ENCODE data around the gene HHLA2. TPM values are rescaled to one million over a fixed set of nuclear protein-coding genes. Genes with fewer than 3 reads are reported as not detected.

The HHLA2 gene
- total RNA-seq, 1 experiment from 2014 or later, result 0.07 TPM

DNA sequence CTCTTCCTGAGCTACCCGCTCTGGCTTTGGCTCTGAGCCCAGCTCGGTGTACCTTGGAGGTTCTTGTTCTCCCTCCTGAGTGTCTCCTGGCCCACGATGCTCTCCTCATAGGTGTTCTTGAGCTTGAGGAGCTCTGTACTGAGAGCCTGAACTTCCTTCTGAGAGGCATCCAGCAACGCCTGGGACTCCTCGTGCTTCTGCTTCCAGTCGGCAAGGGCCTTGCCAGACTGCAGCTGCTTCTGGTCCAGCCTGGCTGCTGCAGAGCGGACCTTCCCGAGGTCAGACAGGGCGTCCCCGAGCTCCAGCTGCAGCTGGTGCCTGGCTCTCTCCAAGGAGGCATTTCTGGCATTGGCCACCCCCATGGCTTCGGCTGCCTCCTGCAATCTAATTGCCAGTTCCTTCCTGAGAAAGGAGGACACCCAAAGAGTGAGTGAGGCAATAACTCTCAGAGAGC lies 114.2 kb downstream of the HHLA2 start (continued):
- TF ChIP-seq ATF1 (CRISPR knock-in tag; IDR thresholded peaks at IDR 0.05) (no peak), ZNF396 (CRISPR knock-in tag; IDR thresholded peaks at IDR 0.05; ENCODE audit: borderline replicate concordance) (no peak), TCF7 (CRISPR knock-in tag; IDR thresholded peaks at IDR 0.05; ENCODE audit: low read depth) (no peak), ZNF263 (CRISPR knock-in tag; IDR thresholded peaks at IDR 0.05; ENCODE audit: low read depth) (no peak), NR3C1 (CRISPR knock-in tag; conservative IDR thresholded peaks at IDR 0.05; ENCODE audit: low read depth) (no peak), FOXK1 (CRISPR knock-in tag; IDR thresholded peaks at IDR 0.05) (no peak), HMGA2 (CRISPR knock-in tag; IDR thresholded peaks at IDR 0.05) (no peak), SOX15 (CRISPR knock-in tag; IDR thresholded peaks at IDR 0.05) (no peak), ETV6 (CRISPR knock-in tag; IDR thresholded peaks at IDR 0.05) (no peak), FOXP1 (CRISPR knock-in tag; IDR thresholded peaks at IDR 0.05; ENCODE audit: borderline replicate concordance) (no peak), TP53 (CRISPR knock-in tag; IDR thresholded peaks at IDR 0.05) (no peak)
- TF ChIP-seq, protein P1, sequence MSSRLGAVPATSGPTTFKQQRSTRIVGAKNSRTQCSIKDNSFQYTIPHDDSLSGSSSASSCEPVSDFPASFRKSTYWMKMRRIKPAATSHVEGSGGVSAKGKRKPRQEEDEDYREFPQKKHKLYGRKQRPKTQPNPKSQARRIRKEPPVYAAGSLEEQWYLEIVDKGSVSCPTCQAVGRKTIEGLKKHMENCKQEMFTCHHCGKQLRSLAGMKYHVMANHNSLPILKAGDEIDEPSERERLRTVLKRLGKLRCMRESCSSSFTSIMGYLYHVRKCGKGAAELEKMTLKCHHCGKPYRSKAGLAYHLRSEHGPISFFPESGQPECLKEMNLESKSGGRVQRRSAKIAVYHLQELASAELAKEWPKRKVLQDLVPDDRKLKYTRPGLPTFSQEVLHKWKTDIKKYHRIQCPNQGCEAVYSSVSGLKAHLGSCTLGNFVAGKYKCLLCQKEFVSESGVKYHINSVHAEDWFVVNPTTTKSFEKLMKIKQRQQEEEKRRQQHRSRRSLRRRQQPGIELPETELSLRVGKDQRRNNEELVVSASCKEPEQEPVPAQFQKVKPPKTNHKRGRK (CRISPR knock-in tag; IDR thresholded peaks at IDR 0.05; ENCODE audit: borderline replicate concordance), result no peak

DNA sequence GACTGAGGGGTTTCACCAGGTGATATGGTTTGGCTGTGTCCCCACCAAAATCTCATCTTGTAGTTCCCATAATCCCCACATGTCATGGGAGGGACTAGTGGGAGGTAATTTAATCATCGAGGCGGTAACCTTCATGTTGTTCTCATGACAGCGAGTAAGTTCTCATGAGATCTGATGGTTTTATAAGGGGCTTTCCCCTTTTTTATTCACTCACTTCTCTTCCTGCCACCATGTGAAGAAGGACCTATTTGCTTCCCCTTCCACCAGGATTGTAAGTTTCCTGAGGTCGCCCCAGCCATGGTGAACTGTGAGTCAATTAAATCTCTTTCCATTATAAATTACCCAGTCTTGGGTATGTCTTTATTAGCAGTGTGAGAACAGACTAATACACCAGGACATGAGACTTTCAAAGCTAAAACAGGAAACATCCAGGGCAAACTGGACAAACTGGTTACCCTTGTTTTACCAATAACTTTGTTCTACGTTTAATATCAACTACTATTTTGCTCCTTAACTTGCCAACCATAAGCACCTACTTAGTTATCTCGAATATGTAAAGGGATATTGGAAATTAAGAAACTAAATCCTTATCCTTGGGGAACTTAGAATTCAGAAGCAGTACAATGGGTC lies 115.9 kb downstream of the HHLA2 start:
- Mint-ChIP-seq H3K27ac (no peak overlapping the region), H3K4me3 (no peak overlapping the region), H3K4me1 (peaks cover 11% of the 10 kb centered on the region), H3K36me3 (no peaks in the 10 kb centered on the region), H3K27me3 (ENCODE audit: low read depth) (no peaks in the 10 kb centered on the region; the same call in 1 of the 2 replicates), H3K9me3 (peaks cover 10% of the 10 kb centered on the region; the same call in 1 of the 2 replicates)
- no peak for ATAC-seq
- ChIA-PET POLR2A (no interaction called here), CTCF (no interaction called here)
- no peak for DNase-seq (ENCODE audit: low spot score)
- TF ChIP-seq, protein P2, sequence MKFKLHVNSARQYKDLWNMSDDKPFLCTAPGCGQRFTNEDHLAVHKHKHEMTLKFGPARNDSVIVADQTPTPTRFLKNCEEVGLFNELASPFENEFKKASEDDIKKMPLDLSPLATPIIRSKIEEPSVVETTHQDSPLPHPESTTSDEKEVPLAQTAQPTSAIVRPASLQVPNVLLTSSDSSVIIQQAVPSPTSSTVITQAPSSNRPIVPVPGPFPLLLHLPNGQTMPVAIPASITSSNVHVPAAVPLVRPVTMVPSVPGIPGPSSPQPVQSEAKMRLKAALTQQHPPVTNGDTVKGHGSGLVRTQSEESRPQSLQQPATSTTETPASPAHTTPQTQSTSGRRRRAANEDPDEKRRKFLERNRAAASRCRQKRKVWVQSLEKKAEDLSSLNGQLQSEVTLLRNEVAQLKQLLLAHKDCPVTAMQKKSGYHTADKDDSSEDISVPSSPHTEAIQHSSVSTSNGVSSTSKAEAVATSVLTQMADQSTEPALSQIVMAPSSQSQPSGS (CRISPR knock-in tag; IDR thresholded peaks at IDR 0.05; ENCODE audit: borderline replicate concordance, low read depth), result no peak
- TF ChIP-seq CREB1 (CRISPR knock-in tag; IDR thresholded peaks at IDR 0.05) (no peak), OVOL2 (CRISPR knock-in tag; IDR thresholded peaks at IDR 0.05; ENCODE audit: borderline replicate concordance) (no peak), TP53 (CRISPR knock-in tag; IDR thresholded peaks at IDR 0.05) (no peak), TCF7 (CRISPR knock-in tag; IDR thresholded peaks at IDR 0.05; ENCODE audit: low read depth) (no peak), MXD4 (CRISPR knock-in tag; IDR thresholded peaks at IDR 0.05; ENCODE audit: borderline replicate concordance) (no peak), NR2C2 (CRISPR knock-in tag; IDR thresholded peaks at IDR 0.05) (no peak), ZNF671 (CRISPR knock-in tag; IDR thresholded peaks at IDR 0.05) (no peak), GRHL2 (CRISPR knock-in tag; IDR thresholded peaks at IDR 0.05; ENCODE audit: insufficient replicate concordance, severe bottlenecking) (no peak), ZBTB21 (CRISPR knock-in tag; IDR thresholded peaks at IDR 0.05; ENCODE audit: borderline replicate concordance) (no peak), ZNF416 (CRISPR knock-in tag; IDR thresholded peaks at IDR 0.05) (no peak)
- TF ChIP-seq, protein P3, sequence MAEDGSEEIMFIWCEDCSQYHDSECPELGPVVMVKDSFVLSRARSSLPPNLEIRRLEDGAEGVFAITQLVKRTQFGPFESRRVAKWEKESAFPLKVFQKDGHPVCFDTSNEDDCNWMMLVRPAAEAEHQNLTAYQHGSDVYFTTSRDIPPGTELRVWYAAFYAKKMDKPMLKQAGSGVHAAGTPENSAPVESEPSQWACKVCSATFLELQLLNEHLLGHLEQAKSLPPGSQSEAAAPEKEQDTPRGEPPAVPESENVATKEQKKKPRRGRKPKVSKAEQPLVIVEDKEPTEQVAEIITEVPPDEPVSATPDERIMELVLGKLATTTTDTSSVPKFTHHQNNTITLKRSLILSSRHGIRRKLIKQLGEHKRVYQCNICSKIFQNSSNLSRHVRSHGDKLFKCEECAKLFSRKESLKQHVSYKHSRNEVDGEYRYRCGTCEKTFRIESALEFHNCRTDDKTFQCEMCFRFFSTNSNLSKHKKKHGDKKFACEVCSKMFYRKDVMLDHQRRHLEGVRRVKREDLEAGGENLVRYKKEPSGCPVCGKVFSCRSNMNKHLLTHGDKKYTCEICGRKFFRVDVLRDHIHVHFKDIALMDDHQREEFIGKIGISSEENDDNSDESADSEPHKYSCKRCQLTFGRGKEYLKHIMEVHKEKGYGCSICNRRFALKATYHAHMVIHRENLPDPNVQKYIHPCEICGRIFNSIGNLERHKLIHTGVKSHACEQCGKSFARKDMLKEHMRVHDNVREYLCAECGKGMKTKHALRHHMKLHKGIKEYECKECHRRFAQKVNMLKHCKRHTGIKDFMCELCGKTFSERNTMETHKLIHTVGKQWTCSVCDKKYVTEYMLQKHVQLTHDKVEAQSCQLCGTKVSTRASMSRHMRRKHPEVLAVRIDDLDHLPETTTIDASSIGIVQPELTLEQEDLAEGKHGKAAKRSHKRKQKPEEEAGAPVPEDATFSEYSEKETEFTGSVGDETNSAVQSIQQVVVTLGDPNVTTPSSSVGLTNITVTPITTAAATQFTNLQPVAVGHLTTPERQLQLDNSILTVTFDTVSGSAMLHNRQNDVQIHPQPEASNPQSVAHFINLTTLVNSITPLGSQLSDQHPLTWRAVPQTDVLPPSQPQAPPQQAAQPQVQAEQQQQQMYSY (CRISPR knock-in tag; IDR thresholded peaks at IDR 0.05), result no peak
- TF ChIP-seq, protein P4, sequence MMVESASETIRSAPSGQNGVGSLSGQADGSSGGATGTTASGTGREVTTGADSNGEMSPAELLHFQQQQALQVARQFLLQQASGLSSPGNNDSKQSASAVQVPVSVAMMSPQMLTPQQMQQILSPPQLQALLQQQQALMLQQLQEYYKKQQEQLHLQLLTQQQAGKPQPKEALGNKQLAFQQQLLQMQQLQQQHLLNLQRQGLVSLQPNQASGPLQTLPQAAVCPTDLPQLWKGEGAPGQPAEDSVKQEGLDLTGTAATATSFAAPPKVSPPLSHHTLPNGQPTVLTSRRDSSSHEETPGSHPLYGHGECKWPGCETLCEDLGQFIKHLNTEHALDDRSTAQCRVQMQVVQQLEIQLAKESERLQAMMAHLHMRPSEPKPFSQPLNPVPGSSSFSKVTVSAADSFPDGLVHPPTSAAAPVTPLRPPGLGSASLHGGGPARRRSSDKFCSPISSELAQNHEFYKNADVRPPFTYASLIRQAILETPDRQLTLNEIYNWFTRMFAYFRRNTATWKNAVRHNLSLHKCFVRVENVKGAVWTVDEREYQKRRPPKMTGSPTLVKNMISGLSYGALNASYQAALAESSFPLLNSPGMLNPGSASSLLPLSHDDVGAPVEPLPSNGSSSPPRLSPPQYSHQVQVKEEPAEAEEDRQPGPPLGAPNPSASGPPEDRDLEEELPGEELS (CRISPR knock-in tag; IDR thresholded peaks at IDR 0.05), result no peak
- TF ChIP-seq, protein P5, sequence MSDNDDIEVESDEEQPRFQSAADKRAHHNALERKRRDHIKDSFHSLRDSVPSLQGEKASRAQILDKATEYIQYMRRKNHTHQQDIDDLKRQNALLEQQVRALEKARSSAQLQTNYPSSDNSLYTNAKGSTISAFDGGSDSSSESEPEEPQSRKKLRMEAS (CRISPR knock-in tag; IDR thresholded peaks at IDR 0.05), result no peak
- TF ChIP-seq, protein P6, sequence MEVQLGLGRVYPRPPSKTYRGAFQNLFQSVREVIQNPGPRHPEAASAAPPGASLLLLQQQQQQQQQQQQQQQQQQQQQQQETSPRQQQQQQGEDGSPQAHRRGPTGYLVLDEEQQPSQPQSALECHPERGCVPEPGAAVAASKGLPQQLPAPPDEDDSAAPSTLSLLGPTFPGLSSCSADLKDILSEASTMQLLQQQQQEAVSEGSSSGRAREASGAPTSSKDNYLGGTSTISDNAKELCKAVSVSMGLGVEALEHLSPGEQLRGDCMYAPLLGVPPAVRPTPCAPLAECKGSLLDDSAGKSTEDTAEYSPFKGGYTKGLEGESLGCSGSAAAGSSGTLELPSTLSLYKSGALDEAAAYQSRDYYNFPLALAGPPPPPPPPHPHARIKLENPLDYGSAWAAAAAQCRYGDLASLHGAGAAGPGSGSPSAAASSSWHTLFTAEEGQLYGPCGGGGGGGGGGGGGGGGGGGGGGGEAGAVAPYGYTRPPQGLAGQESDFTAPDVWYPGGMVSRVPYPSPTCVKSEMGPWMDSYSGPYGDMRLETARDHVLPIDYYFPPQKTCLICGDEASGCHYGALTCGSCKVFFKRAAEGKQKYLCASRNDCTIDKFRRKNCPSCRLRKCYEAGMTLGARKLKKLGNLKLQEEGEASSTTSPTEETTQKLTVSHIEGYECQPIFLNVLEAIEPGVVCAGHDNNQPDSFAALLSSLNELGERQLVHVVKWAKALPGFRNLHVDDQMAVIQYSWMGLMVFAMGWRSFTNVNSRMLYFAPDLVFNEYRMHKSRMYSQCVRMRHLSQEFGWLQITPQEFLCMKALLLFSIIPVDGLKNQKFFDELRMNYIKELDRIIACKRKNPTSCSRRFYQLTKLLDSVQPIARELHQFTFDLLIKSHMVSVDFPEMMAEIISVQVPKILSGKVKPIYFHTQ (CRISPR knock-in tag; IDR thresholded peaks at IDR 0.05), result no peak

Measured in WTC11 (cell line).